K562 (cell line): Measurements from ENCODE around the gene PCSK7. TPM values are rescaled to one million over a fixed set of nuclear protein-coding genes. Genes with fewer than 3 reads are reported as not detected.

Source experiments
- ATAC-seq: fragments of 200-7000 bp; cut with Tn5 transposase; 3 replicates; pipeline ENCODE4 v1.9.1; 2020; ENCODE audit warnings: moderate library complexity
- BruUV-seq: library from RNA; stranded (reverse); fragments of 400-500 nt; replicated peaks from 2 replicates; lab custom pipeline; 2021; lab: Mats Ljungman, UMichigan
- CTCF ChIA-PET: fragments of 300-600 bp; formaldehyde crosslinking; extraction: SDS; loops from one replicate; lab custom pipeline; 2021; ENCODE audit warnings: low intra/inter-chr PET ratio; lab: Yijun Ruan, JAX
- POLR2A ChIA-PET: fragments of 300-600, 350-650 bp; sonication (Branson Sonifier 250); formaldehyde crosslinking; extraction: SDS; loops from one replicate; lab custom pipeline; 2021; ENCODE audit warnings: antibody characterized with exemption, inconsistent platforms; lab: Yijun Ruan, JAX
- DNase-seq, 4 experiments: peaks; one replicate each; pipeline versions ENCODE4 v3.0.0 to v3.0.0-alpha.2; 2011 to 2018; ENCODE audit warnings: low spot score in 3 of 4, mixed read lengths in 3 of 4; ENCODE audit errors: extremely low read depth in 1 of 4
- FAIRE-seq: peaks from 2 replicates; lab custom pipeline; 2011; peaks lifted over from hg19 to GRCh38; lab: Jason Lieb, UNC
- H2AFZ ChIP-seq: 2 replicates; pipeline ENCODE4 v1.6.0; 2011; ENCODE audit warnings: low read depth, low read length, control low read depth, inconsistent platforms
- H3K27ac ChIP-seq: fragments of 200-600 bp; 3 replicates; pipeline ENCODE4 v1.8.0; 2011; ENCODE audit warnings: low read depth, mild to moderate bottlenecking, control low read depth, inconsistent platforms, low read length, moderate library complexity, mixed read lengths; ENCODE audit errors: extremely low read depth
- H3K27me3 ChIP-seq, 2 experiments: fragments of 300-600 bp in 1 of 2; 2 replicates in 1 of 2; 3 replicates in 1 of 2; pipeline versions ENCODE4 v1.6.0 to v1.8.0; 2011; ENCODE audit warnings: inconsistent platforms in 2 of 2, low read length in 2 of 2, mild to moderate bottlenecking in 1 of 2, mixed read lengths in 1 of 2, moderate library complexity in 1 of 2; ENCODE audit not compliant: control insufficient read depth in 2 of 2, insufficient read depth in 2 of 2
- H3K36me3 ChIP-seq: fragments of 300-600 bp; 3 replicates; pipeline ENCODE4 v1.8.0; 2011; ENCODE audit warnings: mild to moderate bottlenecking, low read length, inconsistent platforms; ENCODE audit not compliant: control insufficient read depth, insufficient read depth
- H3K4me1 ChIP-seq, 2 experiments: fragments of 200-600 bp in 1 of 2; replicated peaks in 1 of 2; 2 replicates in 1 of 2; 3 replicates in 1 of 2; pipeline versions ENCODE4 v1.5.1 to v1.8.0; 2011; ENCODE audit warnings: inconsistent platforms in 2 of 2, low read length in 2 of 2, mild to moderate bottlenecking in 1 of 2, mixed read lengths in 1 of 2, moderate library complexity in 1 of 2; ENCODE audit not compliant: control insufficient read depth in 2 of 2, insufficient read depth in 2 of 2
- H3K4me2 ChIP-seq: 2 replicates; pipeline ENCODE4 v1.6.1; 2011; ENCODE audit warnings: low read length, control low read depth, inconsistent platforms, mixed read lengths; ENCODE audit not compliant: insufficient read depth
- H3K4me3 ChIP-seq: fragments of 200-600 bp; sonication (generic), shearing (Covaris generic); 2 replicates; pipeline ENCODE4 v1.5.1; 2016; ENCODE audit warnings: control low read depth, inconsistent platforms
- H3K79me2 ChIP-seq: fragments of 200-600 bp; 3 replicates; pipeline ENCODE4 v1.8.0; 2011; ENCODE audit warnings: low read length, inconsistent platforms; ENCODE audit not compliant: control insufficient read depth, insufficient read depth
- H3K9ac ChIP-seq, 2 experiments: 2 replicates each; pipeline versions ENCODE4 v1.6.0 to v1.6.1; 2011; ENCODE audit warnings: low read depth in 2 of 2, low read length in 2 of 2, control low read depth in 1 of 2, inconsistent platforms in 1 of 2, mild to moderate bottlenecking in 1 of 2, mixed read lengths in 1 of 2; ENCODE audit not compliant: insufficient read depth in 1 of 2
- H3K9me1 ChIP-seq: one replicate; pipeline ENCODE4 v1.6.0; 2011; ENCODE audit warnings: inconsistent platforms, mild to moderate bottlenecking, low read length, moderate library complexity; ENCODE audit not compliant: control insufficient read depth, insufficient read depth
- H3K9me3 ChIP-seq: replicated peaks from 2 replicates; pipeline ENCODE4 v1.5.1; 2011; ENCODE audit warnings: low read depth, low read length, inconsistent platforms; ENCODE audit not compliant: control insufficient read depth, insufficient read depth
- H4K20me1 ChIP-seq: replicated peaks from 2 replicates; pipeline ENCODE4 v1.6.1; 2011; ENCODE audit warnings: low read length, inconsistent platforms, mixed read lengths; ENCODE audit not compliant: control insufficient read depth, insufficient read depth
- ATF7 ChIP-seq: fragments of 450-650 bp; IDR thresholded peaks from 2 replicates; pipeline ENCODE4 v1.7.1; 2014; ENCODE audit warnings: mild to moderate bottlenecking, moderate library complexity
- CBX3 ChIP-seq, 2 experiments: IDR thresholded peaks; 1 replicate in 1 of 2; 2 replicates in 1 of 2; pipeline ENCODE4 v1.6.1; 2012; ENCODE audit warnings: inconsistent platforms in 2 of 2, low read length in 2 of 2, borderline replicate concordance in 1 of 2, control low read depth in 1 of 2
- CREM ChIP-seq: IDR thresholded peaks from 2 replicates; pipeline ENCODE4 v1.6.1; 2014; ENCODE audit warnings: antibody characterized with exemption, low read depth
- E2F4 ChIP-seq: sonication (generic); formaldehyde crosslinking; IDR thresholded peaks from 2 replicates; pipeline ENCODE4 v1.8.0; 2022; ENCODE audit warnings: mild to moderate bottlenecking, low read depth, missing genetic modification reagents
- L3MBTL2 ChIP-seq: fragments of 450-650 bp; IDR thresholded peaks from 2 replicates; pipeline ENCODE4 v1.6.1; 2016; ENCODE audit warnings: mild to moderate bottlenecking, moderate library complexity
- MYC ChIP-seq, 2 experiments: fragments of 250-450 bp in 1 of 2; sonication (Bioruptor Pico) in 1 of 2; IDR thresholded peaks; 2 replicates each; pipeline versions ENCODE4 v1.5.1 to v1.6.1; 2012 to 2021; ENCODE audit warnings: low read depth in 2 of 2, borderline replicate concordance in 1 of 2, improper control_type of control experiment in 1 of 2, low read length in 1 of 2, mild to moderate bottlenecking in 1 of 2, moderate library complexity in 1 of 2
- NFIC ChIP-seq: fragments of 450-650 bp; IDR thresholded peaks from 2 replicates; pipeline ENCODE4 v1.6.1; 2017; ENCODE audit warnings: mild to moderate bottlenecking, inconsistent platforms
- POLR2AphosphoS5 ChIP-seq: IDR thresholded peaks from 2 replicates; pipeline ENCODE4 v1.6.1; 2011; ENCODE audit warnings: mild to moderate bottlenecking, low read depth, low read length, moderate library complexity; ENCODE audit not compliant: control insufficient read depth, insufficient read depth
- RB1 ChIP-seq: fragments of 450-650 bp; IDR thresholded peaks from 2 replicates; pipeline ENCODE4 v1.6.1; 2017; ENCODE audit warnings: low read depth, mild to moderate bottlenecking
- RBFOX2 ChIP-seq: fragments of 200-400 bp; formaldehyde crosslinking; IDR thresholded peaks from 2 replicates; pipeline ENCODE4 v1.6.1; 2017; ENCODE audit warnings: low read depth, mild to moderate bottlenecking, low read length, moderate library complexity
- RBM22 ChIP-seq: fragments of 200-400 bp; formaldehyde crosslinking; IDR thresholded peaks from 2 replicates; pipeline ENCODE4 v1.6.1; 2018; ENCODE audit warnings: low read length, low read depth; ENCODE audit not compliant: poor library complexity, severe bottlenecking
- TEAD1 ChIP-seq, 2 experiments: fragments of 450-650 bp in 1 of 2; sonication (generic) in 1 of 2; formaldehyde crosslinking; IDR thresholded peaks; 2 replicates each; pipeline versions ENCODE4 v1.4.0 to v1.8.0; 2020 to 2022; ENCODE audit warnings: mild to moderate bottlenecking in 2 of 2, missing genetic modification reagents in 1 of 2
- ZNF699 ChIP-seq: fragments of 250-450 bp; sonication (Bioruptor Pico); IDR thresholded peaks from 2 replicates; pipeline ENCODE4 v1.8.0; 2021; ENCODE audit warnings: mild to moderate bottlenecking, moderate library complexity; ENCODE audit not compliant: insufficient replicate concordance
- WGBS: fragments of 100-300 bp; shearing (Covaris generic); methylation state at CpG from one replicate; pipeline ENCODE4 v1.1.6; 2016; ENCODE audit warnings: low coverage, mixed read lengths; ENCODE audit not compliant: insufficient coverage; ENCODE audit errors: missing lambda C conversion rate; 5-methylcytosine and 5-hydroxymethylcytosine counted together
- in situ Hi-C: fragments of 300-500 bp; cut with MboI; formaldehyde crosslinking; loops from 4 replicates; pipeline ENCODE4 v1.15.0; 2018; ENCODE audit warnings: inconsistent platforms, mixed read lengths
- intact Hi-C: fragments of 100-400 bp; cut with micrococcal nuclease; formaldehyde crosslinking; loops from 2 replicates; pipeline ENCODE4 v1.14.2; 2022
- polyA plus RNA-seq, 8 experiments: library from polyadenylated mRNA; depleted of rRNA in 4 of 8; stranded (reverse) in 5 of 8; unstranded in 3 of 8; fragments of >200 nt; fragmentation: Nextera tagmentation in 2 of 8; fragmentation: Illumina TruSeq in 1 of 8; extraction: Ambion mirVana in 2 of 8; extraction: Trizol in 1 of 8; gene quantifications; 2 replicates each; pipeline versions ENCODE4 v1.2.1 to v1.2.3, GENCODE V29; 2011 to 2014; ENCODE audit warnings: inconsistent platforms in 1 of 8, missing spikeins in 1 of 8
- total RNA-seq, 7 experiments: library from RNA; depleted of rRNA in 6 of 7; stranded (reverse); fragments of >200 nt in 6 of 7; fragmentation: Illumina TruSeq in 2 of 7; extraction: Trizol in 2 of 7; gene quantifications; 2 replicates each; pipeline versions ENCODE4 v1.2.1 to v1.2.3, GENCODE V29; 2011 to 2021; ENCODE audit warnings: low replicate concordance in 1 of 7

PCSK7 gene
- total and polyA plus RNA-seq, 9 of the 15 experiments (the other 6 are each of a cell fraction or from before 2014, with no cell fraction given) = 3.1 to 29.2 (median 15.6) TPM

GRCh38 chr11:117181586-117182550 is 50.0 kb downstream of the PCSK7 start (continued):
- TF ChIP-seq RBM22 = no peak

GRCh38 chr11:117180661-117181585 is 51.0 kb downstream of the PCSK7 start:
- in situ Hi-C loops = no loop called here
- WGBS = 36% methylated on average over 21 of the region's 22 CpGs
- H3K9ac ChIP-seq = peak overlapping the region; percentile 20 to 80; a peak in 3 of 4 replicates
- BruUV-seq = no TSS peak
- no peaks in the 10 kb centered on the region for H4K20me1 ChIP-seq
- peaks cover 18% of the 10 kb centered on the region for H3K79me2 ChIP-seq
- peaks cover 24 to 38% of the 10 kb centered on the region in 2 experiments for H3K4me1 ChIP-seq
- peak overlapping the region; percentile 95 for H2AFZ ChIP-seq
- H3K4me3 ChIP-seq = no peak overlapping the region
- peak; percentile 74 for ATAC-seq
- peak; percentile 65 to 88 (median 72) for DNase-seq
- intact Hi-C loops = loop anchor here (1.0 kb wide), 1 partner anchor 45 kb away; no protein-coding TSS in a partner anchor
- peak overlapping the region; percentile 45 for H3K4me2 ChIP-seq
- H3K27ac ChIP-seq = peak overlapping the region; percentile 44
- H3K27me3 ChIP-seq = no peaks in the 10 kb centered on the region
- no peaks in the 10 kb centered on the region for H3K9me1 ChIP-seq
- FAIRE-seq = peak; percentile 80
- POLR2A ChIA-PET = interaction anchor here (0.6 to 3.5 kb wide), 10 partner anchors 8 to 1025 kb away, joined by 3 to 17 read pairs (median 4); partner anchors contain the start of gene PAFAH1B2
- H3K36me3 ChIP-seq = peaks cover 21% of the 10 kb centered on the region
- H3K9me3 ChIP-seq = no peaks in the 10 kb centered on the region
- CTCF ChIA-PET = interaction anchor here (0.7 to 2.9 kb wide), 3 partner anchors 24 to 51 kb away, joined by 3 to 12 read pairs (median 5); partner anchors contain the start of gene PCSK7
- TF ChIP-seq POLR2AphosphoS5 = 0 out of 2 replicates have a peak, but pooled peaks have one; percentile 30
- TF ChIP-seq ATF7 = 0 out of 2 replicates have a peak, but pooled peaks have one; percentile 25
- peak in 1 of 2 experiments; percentile 63; a peak in 1 of 4 replicates for TF ChIP-seq TEAD1 (CRISPR knock-in tag; IDR thresholded peaks at IDR 0.05)
- peak; percentile 80 for TF ChIP-seq L3MBTL2
- peak; percentile 29; the same call in 1 of the 2 replicates for TF ChIP-seq NFIC
- peak; percentile 88 for TF ChIP-seq MYC (IDR thresholded peaks at IDR 0.05; ENCODE audit: low read depth, low read length)
- TF ChIP-seq MYC (CRISPR knock-in tag; IDR thresholded peaks at IDR 0.05; ENCODE audit: borderline replicate concordance, low read depth) = no peak
- TF ChIP-seq ZNF699 = no peak
- TF ChIP-seq CBX3 (IDR thresholded peaks at IDR 0.05; ENCODE audit: borderline replicate concordance in 1 of 2, low read length in 2 of 2) = peak in 1 of 2 experiments; percentile 85; a peak in 1 of 3 replicates
- no peak for TF ChIP-seq E2F4 (CRISPR knock-in tag)
- TF ChIP-seq RBFOX2 = peak; percentile 33; the same call in 1 of the 2 replicates
- TF ChIP-seq CREM = peak; percentile 77
- TF ChIP-seq RB1 = peak; percentile 60
